GM19452 (cell line): ENCODE data around the gene CNIH3.

Source experiments
- ATAC-seq: cut with Tn5 transposase; IDR thresholded peaks from one replicate; pipeline ENCODE4 v1.9.1; 2021; ENCODE audit not compliant: unreplicated experiment

Gene CNIH3

DNA sequence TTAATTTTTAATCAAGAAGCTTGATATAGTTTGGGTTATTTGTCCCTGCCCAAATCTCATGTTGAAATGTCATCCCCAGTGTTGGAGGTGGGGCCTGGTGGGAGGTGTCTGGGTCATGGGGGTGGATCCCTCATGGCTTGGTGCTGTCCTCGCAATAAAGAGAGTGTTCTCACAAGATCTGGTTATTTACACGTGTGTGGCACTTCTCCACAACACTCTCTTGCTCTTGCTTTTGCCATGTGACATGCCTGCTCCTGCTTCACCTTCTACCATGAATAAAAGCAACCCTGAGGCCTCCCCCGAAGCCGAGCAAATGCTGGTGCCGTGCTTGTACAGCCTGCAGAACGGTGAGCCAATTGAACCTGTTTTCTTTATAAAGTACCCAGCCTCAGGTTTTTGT, 2.6 kb upstream of the CNIH3 start:
- ATAC-seq = no peak

- ATAC-seq = no peak
These were observed 766 bp downstream of the CNIH3 start for GRCh38 chr1:224616756-224617409.

DNA sequence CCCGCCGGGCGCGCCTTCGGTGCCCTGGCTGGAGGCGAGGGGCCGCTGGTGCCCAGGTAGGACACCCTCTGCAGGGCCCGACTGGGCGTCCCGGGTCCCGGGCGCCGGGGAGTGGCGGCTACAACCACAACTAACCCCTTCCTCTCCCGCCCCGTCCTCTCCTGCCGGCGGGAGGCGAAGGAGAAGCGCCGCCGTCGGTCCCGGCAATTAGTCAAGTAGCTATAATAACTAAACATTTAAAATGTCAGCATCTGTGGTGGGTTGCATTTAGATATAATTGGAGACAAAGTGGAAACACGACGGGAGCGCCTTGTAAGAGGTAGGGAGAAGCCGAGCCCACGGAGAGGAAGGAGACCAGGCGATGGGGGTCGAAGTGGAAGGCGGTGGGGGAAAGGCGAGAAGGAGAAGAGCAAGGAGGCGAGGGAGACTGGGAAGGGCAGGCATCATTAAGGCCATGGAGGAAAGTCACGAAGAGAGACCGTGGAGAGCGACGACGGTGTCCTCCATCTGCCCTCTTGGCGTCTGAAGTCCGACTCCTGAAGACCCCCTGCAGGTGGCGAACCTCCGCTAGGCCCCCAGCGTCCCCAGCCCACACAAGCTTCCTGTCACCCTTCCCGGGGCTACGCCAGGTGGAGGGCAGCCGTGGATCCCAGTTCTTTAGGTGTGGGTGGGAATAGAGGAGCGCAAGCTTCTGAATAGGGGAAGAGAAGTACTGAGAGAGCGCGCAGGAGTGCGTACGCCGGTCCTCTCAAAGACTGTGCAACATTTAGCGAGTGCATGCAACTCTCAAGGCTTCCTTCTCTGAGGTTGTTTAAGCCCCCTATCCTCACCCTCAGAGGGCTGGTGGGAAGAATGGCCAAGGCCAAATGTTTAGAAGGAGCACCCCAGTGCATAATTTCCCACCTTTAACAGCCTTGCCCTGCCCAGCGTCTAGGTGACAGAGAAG, 1.6 kb downstream of the CNIH3 start:
- no peak for ATAC-seq

DNA sequence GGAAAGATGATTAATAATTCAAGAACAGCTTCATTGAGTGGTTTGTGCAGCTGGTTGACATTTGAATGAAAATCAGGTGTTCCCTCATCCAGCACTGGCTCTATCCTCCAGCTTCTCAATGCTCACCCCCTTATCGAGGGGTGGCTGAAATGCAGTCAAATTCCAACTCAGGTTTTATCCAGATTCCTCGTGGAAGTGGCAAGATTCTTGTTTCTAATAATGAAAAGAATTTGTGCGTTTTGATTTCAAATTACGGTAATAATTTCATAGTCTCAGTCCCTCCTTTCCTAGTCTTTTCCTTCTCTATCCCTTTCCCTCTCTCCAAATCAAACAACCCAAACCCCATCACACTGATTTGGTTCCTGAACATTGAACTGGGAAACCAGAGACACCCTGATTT, 3.1 kb downstream of the CNIH3 start:
- ATAC-seq = no peak

GRCh38 chr1:224620105-224620504, 4.0 kb downstream of the CNIH3 start:
- ATAC-seq = no peak

GRCh38 chr1:224621813-224622682, 5.9 kb downstream of the CNIH3 start:
- no peak for ATAC-seq

DNA sequence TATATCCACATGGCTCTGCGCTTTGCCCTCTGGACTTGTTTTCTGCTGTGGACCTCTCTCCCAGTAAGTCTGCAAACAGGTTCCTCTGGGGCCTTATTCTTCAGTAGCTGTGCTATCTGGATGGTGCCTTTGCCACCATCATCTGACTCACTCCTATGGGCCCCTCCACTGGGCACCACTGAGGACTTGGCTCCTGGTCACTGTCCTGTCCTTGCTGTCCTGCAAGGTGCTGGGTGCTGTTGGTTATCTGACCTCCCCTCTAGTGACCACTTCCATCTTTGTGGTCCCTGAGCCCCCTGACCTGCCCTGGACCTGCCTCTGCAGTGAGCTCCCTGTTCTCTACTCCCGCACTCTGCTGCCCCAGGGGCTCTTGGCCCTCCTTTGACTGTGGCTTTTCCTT, 6.7 kb downstream of the CNIH3 start:
- no peak for ATAC-seq

- peak; percentile 7 for ATAC-seq
These were observed 7.2 kb downstream of the CNIH3 start for GRCh38 chr1:224623310-224623714.

DNA sequence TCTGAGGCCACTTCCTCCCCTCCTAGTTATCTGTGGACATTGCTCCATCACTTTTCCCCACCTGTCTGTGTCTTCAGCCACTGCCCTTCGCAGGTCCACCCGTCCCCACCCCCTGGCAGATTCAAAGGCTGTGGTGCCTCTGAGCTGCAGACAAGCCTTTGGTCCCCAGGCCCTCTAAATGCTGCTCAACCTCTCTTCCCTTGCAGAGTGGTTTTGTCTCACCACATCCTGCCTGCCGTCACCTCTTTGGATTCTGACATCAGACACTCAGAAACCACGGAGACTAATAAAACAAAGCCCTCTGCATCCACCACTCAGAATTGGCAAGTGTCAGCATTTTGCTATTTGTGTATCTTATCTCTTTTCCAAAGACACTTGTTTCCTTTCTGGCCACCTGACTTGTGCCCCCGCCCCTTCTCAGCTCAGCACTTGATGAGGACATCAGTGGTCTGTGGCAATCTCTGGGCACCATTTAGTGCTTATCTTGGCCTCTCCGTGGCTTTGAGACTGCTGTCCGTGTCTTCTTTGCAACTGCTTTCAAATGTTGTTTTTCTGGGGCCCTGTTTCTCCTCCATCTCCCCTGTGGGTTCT, 7.7 kb downstream of the CNIH3 start:
- ATAC-seq = peak; percentile 99

DNA sequence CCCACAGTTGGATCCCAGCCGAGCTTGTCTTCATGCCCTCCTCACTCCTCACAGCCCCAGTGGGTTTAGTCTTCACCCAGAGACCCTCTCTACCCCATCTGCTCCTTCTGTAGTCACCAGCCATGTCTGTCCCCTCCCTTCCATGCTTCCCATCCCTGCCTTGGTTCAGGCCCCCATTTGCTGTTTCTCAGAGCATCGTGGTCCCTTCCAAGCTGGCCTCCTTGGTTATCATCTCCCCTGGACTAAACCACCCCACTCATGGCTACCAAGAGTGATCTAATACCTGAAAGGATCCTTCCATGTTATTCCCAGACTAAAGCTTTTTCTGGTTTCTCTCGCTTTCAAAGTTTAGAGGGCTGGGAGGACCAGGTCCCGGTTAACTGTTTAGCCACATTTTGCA, 8.3 kb downstream of the CNIH3 start:
- ATAC-seq = no peak

- ATAC-seq = no peak
These were observed 9.9 kb downstream of the CNIH3 start for GRCh38 chr1:224626042-224626441.

GRCh38 chr1:224629965-224630364, 13.8 kb downstream of the CNIH3 start:
- ATAC-seq = no peak

- ATAC-seq = no peak
These were observed 15.5 kb downstream of the CNIH3 start for GRCh38 chr1:224631462-224632115.

DNA sequence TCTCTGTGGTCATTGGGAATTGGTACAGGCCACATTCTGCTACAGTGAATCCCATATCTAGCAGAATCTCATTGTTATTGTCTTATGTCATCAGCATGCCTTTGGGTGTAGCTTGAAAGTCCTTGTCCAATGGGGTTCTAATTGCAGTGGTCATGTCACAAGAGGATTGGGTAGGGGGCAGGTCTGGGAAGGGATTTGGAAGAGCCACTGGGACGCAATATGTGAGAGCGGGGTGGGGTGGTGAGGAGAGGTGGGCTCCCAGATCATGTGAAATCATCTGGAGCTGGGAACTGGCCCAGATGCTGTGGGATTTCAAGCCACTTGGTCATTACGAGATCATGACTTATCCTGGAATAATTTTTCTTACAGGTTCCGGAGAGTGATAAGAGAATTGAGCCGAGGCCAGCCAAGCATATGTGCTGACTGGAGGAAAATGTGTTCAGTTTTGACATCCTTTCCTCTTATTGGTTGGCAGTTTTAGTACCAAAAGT, 16.3 kb downstream of the CNIH3 start:
- no peak for ATAC-seq

GRCh38 chr1:224632921-224633321, 16.8 kb downstream of the CNIH3 start:
- ATAC-seq = no peak

DNA sequence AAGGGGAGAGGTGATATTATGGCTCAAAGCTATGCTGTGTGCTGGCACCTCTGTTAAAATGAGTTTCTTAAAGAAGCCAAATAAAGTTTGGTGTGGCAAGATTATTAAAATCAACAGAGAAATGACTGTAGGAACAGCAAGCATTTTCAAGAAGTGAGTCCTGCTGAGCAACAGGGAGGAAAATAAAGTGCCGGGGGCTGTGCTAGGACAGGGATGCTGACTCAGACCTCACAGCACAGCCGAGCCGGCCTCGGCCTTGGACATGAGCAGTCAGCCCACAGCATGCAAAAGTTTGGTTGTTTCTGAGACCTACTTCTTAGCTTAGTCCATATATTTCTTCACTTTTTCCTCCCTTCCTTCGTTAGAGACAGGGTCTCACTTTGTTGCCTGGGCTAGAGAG, 19.2 kb downstream of the CNIH3 start:
- no peak for ATAC-seq

DNA sequence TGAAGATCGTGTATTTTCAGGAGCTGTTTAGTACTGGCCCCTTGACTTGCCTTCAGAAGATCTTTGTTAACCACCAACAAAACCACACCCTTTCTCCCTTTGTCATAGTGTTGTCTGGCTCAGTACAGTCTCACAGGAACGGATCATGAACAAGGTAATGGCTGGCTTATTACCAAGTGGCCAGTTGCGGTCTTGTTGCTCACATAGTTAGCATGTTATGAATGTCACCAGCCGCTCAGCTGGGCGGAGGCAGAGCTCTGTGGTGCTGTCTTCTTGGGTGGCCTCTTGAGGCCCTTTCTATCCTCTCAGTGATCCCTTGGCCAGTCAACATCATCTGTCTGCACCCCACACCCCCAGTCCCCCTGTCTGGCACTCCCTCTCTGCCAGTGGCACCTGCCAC, 21.4 kb downstream of the CNIH3 start:
- ATAC-seq = no peak

DNA sequence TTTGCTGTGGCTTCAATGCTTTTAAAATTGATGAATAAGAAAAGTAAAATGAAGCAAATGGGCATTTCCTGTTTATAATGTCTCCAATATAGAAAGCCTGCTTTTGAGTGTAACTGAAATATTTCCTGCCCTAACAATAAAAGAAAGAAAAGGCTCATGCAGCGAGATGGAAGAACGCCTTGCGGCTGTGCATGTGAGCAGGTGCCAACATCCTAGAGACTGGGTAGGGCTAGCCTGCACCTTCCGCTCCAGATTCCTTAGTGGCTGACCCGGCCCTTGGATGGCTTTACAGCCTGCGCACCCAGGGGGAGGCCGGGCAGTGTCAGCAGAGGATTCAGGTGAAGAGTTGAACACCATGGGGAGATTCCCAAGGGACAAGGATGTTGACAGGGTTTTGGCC, 21.8 kb downstream of the CNIH3 start:
- ATAC-seq = no peak

DNA sequence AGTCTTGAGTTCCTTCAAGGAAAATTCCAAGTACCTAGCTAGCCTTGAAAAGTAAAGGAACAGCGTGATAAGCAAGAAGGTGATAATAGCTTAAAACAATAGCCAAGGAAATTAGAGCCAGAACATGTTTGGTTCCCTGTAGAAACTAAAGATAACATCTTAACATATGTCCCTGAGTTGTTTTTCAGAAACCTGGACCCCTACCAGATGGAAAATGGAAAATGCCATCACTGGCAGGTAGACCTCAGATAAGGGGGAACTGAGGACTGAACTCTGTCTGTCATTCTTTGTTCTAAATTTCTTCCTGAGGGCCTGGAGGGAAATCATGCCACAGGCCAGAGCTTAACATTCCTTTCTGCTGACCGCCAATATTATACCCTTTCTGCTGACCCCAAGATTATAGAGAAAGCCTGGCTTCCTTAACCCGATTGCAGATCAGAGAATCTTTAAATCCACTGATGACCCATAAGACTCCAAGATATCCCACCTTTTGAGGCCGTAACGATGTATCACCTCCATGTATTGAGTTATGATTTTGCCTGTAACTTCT, 23.4 kb downstream of the CNIH3 start:
- ATAC-seq = no peak

DNA sequence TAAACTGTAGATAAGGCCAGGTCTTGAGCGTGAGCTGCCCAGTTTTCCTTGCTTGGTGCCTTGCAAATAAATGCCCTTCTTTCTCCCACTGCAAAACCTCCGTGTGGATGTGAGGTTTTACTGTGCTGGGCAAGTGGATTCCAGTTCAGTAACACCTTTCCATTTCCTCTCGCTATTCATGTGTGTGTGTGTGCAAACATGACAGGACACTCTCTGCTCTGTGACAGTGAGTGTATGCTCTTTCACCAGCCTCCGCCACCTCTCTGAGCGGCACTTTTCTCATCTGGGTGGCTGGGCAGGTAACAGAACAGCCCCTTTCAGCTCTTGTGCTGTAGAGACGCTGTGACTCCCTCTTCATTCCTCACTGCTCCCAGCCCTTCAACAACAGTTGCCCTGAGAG, 23.9 kb downstream of the CNIH3 start:
- no peak for ATAC-seq
